ENCODE results near the gene SLC38A3.

SLC38A3 gene

GRCh38 chr3:50189989-50190388 is 15.1 kb upstream of the SLC38A3 start:
- Histone ChIP-seq H3K36me3 (ENCODE audit: control insufficient read depth, insufficient read depth, low read length) (no peaks in the 10 kb centered on the region), H3K4me3 (replicated peaks; ENCODE audit: low read depth, low read length) (no peak overlapping the region), H3K27me3 (replicated peaks; ENCODE audit: control insufficient read depth, insufficient read depth, low read length) (no peaks in the 10 kb centered on the region; the same call in 1 of the 2 replicates)
- DNase-seq (ENCODE audit: extremely low read depth, insufficient read length): no peak
- no peak for TF ChIP-seq CTCF (IDR thresholded peaks at IDR 0.05; ENCODE audit: insufficient read depth, low read length, poor library complexity, severe bottlenecking)

GRCh38 chr3:50190936-50191660 is 14.0 kb upstream of the SLC38A3 start, which contains the start of gene GNAT1:
GNAT1 (plus strand) TSS chr3:50191610; CDS start chr3:50191726, 116 bp downstream.
- Histone ChIP-seq H3K36me3 (ENCODE audit: control insufficient read depth, insufficient read depth, low read length) (no peaks in the 10 kb centered on the region), H3K4me3 (replicated peaks; ENCODE audit: low read depth, low read length) (no peak within 1 kb of the TSS), H3K27me3 (replicated peaks; ENCODE audit: control insufficient read depth, insufficient read depth, low read length) (no peaks in the 10 kb centered on the region; the same call in 1 of the 2 replicates)
- TF ChIP-seq CTCF (IDR thresholded peaks at IDR 0.05; ENCODE audit: insufficient read depth, low read length, poor library complexity, severe bottlenecking): no peak
- no peak for DNase-seq (ENCODE audit: extremely low read depth, insufficient read length)

GRCh38 chr3:50192124-50192523 is 12.9 kb upstream of the SLC38A3 start:
- Histone ChIP-seq H3K4me3 (replicated peaks; ENCODE audit: low read depth, low read length) (no peak overlapping the region), H3K36me3 (ENCODE audit: control insufficient read depth, insufficient read depth, low read length) (no peaks in the 10 kb centered on the region), H3K27me3 (replicated peaks; ENCODE audit: control insufficient read depth, insufficient read depth, low read length) (no peaks in the 10 kb centered on the region; the same call in 1 of the 2 replicates)
- no peak for DNase-seq (ENCODE audit: extremely low read depth, insufficient read length)
- no peak for TF ChIP-seq CTCF (IDR thresholded peaks at IDR 0.05; ENCODE audit: insufficient read depth, low read length, poor library complexity, severe bottlenecking)

GRCh38 chr3:50192689-50193141 is 12.4 kb upstream of the SLC38A3 start:
- TF ChIP-seq CTCF (IDR thresholded peaks at IDR 0.05; ENCODE audit: insufficient read depth, low read length, poor library complexity, severe bottlenecking): peak; percentile 93
- Histone ChIP-seq H3K36me3 (ENCODE audit: control insufficient read depth, insufficient read depth, low read length) (no peaks in the 10 kb centered on the region), H3K4me3 (replicated peaks; ENCODE audit: low read depth, low read length) (no peak overlapping the region), H3K27me3 (replicated peaks; ENCODE audit: control insufficient read depth, insufficient read depth, low read length) (no peaks in the 10 kb centered on the region; the same call in 1 of the 2 replicates)
- peak; percentile 60 for DNase-seq (ENCODE audit: extremely low read depth, insufficient read length)

GRCh38 chr3:50193286-50193685 is 11.8 kb upstream of the SLC38A3 start:
- no peak for TF ChIP-seq CTCF (IDR thresholded peaks at IDR 0.05; ENCODE audit: insufficient read depth, low read length, poor library complexity, severe bottlenecking)
- Histone ChIP-seq H3K27me3 (replicated peaks; ENCODE audit: control insufficient read depth, insufficient read depth, low read length) (no peaks in the 10 kb centered on the region; the same call in 1 of the 2 replicates), H3K4me3 (replicated peaks; ENCODE audit: low read depth, low read length) (no peak overlapping the region), H3K36me3 (ENCODE audit: control insufficient read depth, insufficient read depth, low read length) (no peaks in the 10 kb centered on the region)
- DNase-seq (ENCODE audit: extremely low read depth, insufficient read length): no peak

Data from GM06990 (cell line).